OCI-LY7 (cell line): Measurements from ENCODE around the gene SMOC1. TPM values are rescaled to one million over a fixed set of nuclear protein-coding genes. Genes with fewer than 3 reads are reported as not detected.

ENCODE experiments used
- BruUV-seq: library from RNA; stranded (reverse); fragments of 400-500 nt; replicated peaks from 2 replicates; lab custom pipeline; 2021; lab: Mats Ljungman, UMichigan
- CTCF ChIA-PET: fragments of 300-600 bp; sonication (Branson Sonifier 250); formaldehyde crosslinking; loops from one replicate; lab custom pipeline; 2022; ENCODE audit warnings: antibody characterized with exemption; ENCODE audit not compliant: unreplicated experiment; lab: Charles Lee
- POLR2A ChIA-PET: fragments of 300-600 bp; sonication (Branson Sonifier 250); formaldehyde crosslinking; loops from one replicate; lab custom pipeline; 2022; ENCODE audit warnings: antibody characterized with exemption; lab: Charles Lee
- DNase-seq: peaks from one replicate; pipeline ENCODE4 v3.0.0-alpha.2; 2015; ENCODE audit warnings: low spot score
- H2AFZ ChIP-seq: fragments of 200-600 bp; sonication (generic), shearing (Covaris generic); 2 replicates; pipeline ENCODE4 v1.6.1; 2014; ENCODE audit warnings: mild to moderate bottlenecking, antibody characterized with exemption, low read length, moderate library complexity
- H3K27ac ChIP-seq: fragments of 200-600 bp; sonication (generic); 2 replicates; pipeline ENCODE4 v1.5.1; 2014; ENCODE audit warnings: mixed run types, low read depth, mild to moderate bottlenecking, moderate library complexity, low read length, inconsistent platforms; ENCODE audit not compliant: poor library complexity, severe bottlenecking
- H3K36me3 ChIP-seq: fragments of 200-600 bp; sonication (generic); 2 replicates; pipeline ENCODE4 v1.6.1; 2014; ENCODE audit warnings: mild to moderate bottlenecking, antibody characterized with exemption, low read length, moderate library complexity, mixed read lengths; ENCODE audit not compliant: insufficient read depth
- H3K4me1 ChIP-seq: fragments of 200-600 bp; sonication (generic); 2 replicates; pipeline ENCODE4 v1.5.1; 2014; ENCODE audit warnings: mild to moderate bottlenecking, low read length; ENCODE audit not compliant: insufficient read depth, poor library complexity, severe bottlenecking
- H3K4me2 ChIP-seq: fragments of 200-600 bp; sonication (generic); 2 replicates; pipeline ENCODE4 v1.6.1; 2014; ENCODE audit warnings: mild to moderate bottlenecking, low read length
- H3K4me3 ChIP-seq: fragments of 200-600 bp; sonication (generic); 2 replicates; pipeline ENCODE4 v1.5.1; 2014; ENCODE audit warnings: mild to moderate bottlenecking, low read depth, low read length; ENCODE audit not compliant: poor library complexity, severe bottlenecking
- H3K79me2 ChIP-seq: fragments of 200-600 bp; sonication (generic); 2 replicates; pipeline ENCODE4 v1.6.1; 2016; ENCODE audit warnings: low read depth, mild to moderate bottlenecking, low read length, moderate library complexity, mixed read lengths; ENCODE audit not compliant: insufficient read depth
- H3K9me2 ChIP-seq: fragments of 200-600 bp; sonication (generic); 2 replicates; pipeline ENCODE4 v1.6.1; 2016; ENCODE audit warnings: mild to moderate bottlenecking, low read length, mixed read lengths; ENCODE audit not compliant: insufficient read depth
- H3K9me3 ChIP-seq: fragments of 200-600 bp; sonication (generic); 2 replicates; pipeline ENCODE4 v1.6.1; 2014; ENCODE audit warnings: mild to moderate bottlenecking, mixed run types, low read length, mixed read lengths
- H4K20me1 ChIP-seq: fragments of 200-600 bp; sonication (generic); 2 replicates; pipeline ENCODE4 v1.6.1; 2014; ENCODE audit warnings: mild to moderate bottlenecking, antibody characterized with exemption, low read length, moderate library complexity, mixed read lengths; ENCODE audit not compliant: insufficient read depth
- EZH2phosphoT487 ChIP-seq: fragments of 200-600 bp; sonication (generic); IDR thresholded peaks from 2 replicates; pipeline ENCODE4 v1.6.1; 2018; ENCODE audit warnings: low read depth, borderline replicate concordance, mild to moderate bottlenecking, mixed run types, antibody characterized with exemption, low read length, moderate library complexity, mixed read lengths
- intact Hi-C: fragments of 100-400 bp; cut with micrococcal nuclease; formaldehyde crosslinking; loops from one replicate; pipeline ENCODE4 v1.10.0; 2022; ENCODE audit not compliant: unreplicated experiment
- total RNA-seq, 2 experiments: library from RNA; depleted of rRNA in 1 of 2; stranded (reverse); fragments of >200 nt in 1 of 2; shearing (Covaris generic) in 1 of 2; gene quantifications; 2 replicates each; pipeline ENCODE4 v1.2.3, GENCODE V29; 2014 to 2022
- TF ChIP-seq, protein P1 (sequence below): fragments of 200-600 bp; sonication (generic); conservative IDR thresholded peaks from 2 replicates; pipeline ENCODE4 v1.5.1; 2014; ENCODE audit warnings: mild to moderate bottlenecking, antibody characterized with exemption, low read length, moderate library complexity, mixed read lengths

Gene SMOC1
- total RNA-seq, 2 experiments from 2014 or later, result not detected

DNA sequence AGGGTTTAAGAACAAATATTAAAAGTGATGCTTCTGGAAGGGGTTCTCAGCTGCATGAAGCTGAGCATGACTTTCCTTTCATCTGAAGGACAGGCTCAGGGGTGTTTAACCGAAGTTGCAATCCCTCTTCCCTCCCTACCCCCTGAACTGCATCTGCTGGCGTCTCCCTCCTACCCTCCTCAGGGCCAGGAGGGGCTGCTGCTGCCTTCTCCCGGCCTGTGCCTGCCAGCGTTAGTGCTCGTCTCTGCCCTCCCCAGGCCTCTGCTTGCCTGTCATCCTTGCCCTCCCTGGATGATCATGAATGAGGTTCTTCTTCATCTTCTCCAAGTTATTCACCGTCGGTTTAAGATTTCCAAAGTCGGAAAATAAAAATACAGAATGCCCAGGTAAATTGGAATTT is 12.2 kb downstream of the SMOC1 start:
- BruUV-seq, result no TSS peak
- TF ChIP-seq, protein P1, sequence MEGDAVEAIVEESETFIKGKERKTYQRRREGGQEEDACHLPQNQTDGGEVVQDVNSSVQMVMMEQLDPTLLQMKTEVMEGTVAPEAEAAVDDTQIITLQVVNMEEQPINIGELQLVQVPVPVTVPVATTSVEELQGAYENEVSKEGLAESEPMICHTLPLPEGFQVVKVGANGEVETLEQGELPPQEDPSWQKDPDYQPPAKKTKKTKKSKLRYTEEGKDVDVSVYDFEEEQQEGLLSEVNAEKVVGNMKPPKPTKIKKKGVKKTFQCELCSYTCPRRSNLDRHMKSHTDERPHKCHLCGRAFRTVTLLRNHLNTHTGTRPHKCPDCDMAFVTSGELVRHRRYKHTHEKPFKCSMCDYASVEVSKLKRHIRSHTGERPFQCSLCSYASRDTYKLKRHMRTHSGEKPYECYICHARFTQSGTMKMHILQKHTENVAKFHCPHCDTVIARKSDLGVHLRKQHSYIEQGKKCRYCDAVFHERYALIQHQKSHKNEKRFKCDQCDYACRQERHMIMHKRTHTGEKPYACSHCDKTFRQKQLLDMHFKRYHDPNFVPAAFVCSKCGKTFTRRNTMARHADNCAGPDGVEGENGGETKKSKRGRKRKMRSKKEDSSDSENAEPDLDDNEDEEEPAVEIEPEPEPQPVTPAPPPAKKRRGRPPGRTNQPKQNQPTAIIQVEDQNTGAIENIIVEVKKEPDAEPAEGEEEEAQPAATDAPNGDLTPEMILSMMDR, result no peak
- TF ChIP-seq EZH2phosphoT487, result no peak

DNA sequence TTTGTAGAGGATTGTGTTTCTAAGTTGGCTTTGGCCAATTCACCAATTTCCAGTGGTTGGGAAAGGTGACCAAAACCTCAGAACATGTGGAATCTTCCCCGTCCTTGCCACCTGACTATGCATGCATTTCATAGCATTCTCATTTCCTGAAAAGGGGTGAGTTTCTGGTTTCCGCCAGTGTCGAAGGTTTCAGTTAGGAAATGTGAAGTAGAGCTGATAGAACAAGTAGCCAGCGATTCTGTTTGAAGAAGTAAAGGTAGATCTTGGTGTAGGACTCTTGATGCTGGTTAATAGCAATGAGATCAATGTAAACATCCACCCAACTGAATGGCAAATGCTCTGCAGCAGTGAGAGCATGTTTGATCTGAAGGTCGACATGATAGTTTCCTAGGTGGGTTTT is 15.9 kb downstream of the SMOC1 start:
- no peaks in the 10 kb centered on the region for H3K4me1 ChIP-seq
- no peak for TF ChIP-seq EZH2phosphoT487
- TF ChIP-seq, protein P1, result no peak
- H4K20me1 ChIP-seq, result no peaks in the 10 kb centered on the region
- H3K9me2 ChIP-seq, result no peaks in the 10 kb centered on the region
- no peak overlapping the region for H3K27ac ChIP-seq
- H3K4me2 ChIP-seq, result no peak overlapping the region
- CTCF ChIA-PET, result no interaction called here
- no peaks in the 10 kb centered on the region for H3K9me3 ChIP-seq
- no peaks in the 10 kb centered on the region for H3K79me2 ChIP-seq
- H2AFZ ChIP-seq, result no peak overlapping the region
- no peaks in the 10 kb centered on the region for H3K36me3 ChIP-seq
- DNase-seq, result no peak
- BruUV-seq, result no TSS peak
- no peak overlapping the region for H3K4me3 ChIP-seq
- intact Hi-C loops, result no loop called here
- POLR2A ChIA-PET, result no interaction called here

More for the DNA sequence above, 12.2 kb downstream of the SMOC1 start:
- Histone ChIP-seq H3K9me2 (no peaks in the 10 kb centered on the region), H2AFZ (no peak overlapping the region), H4K20me1 (no peaks in the 10 kb centered on the region), H3K4me3 (no peak overlapping the region), H3K36me3 (no peaks in the 10 kb centered on the region), H3K4me1 (no peaks in the 10 kb centered on the region), H3K27ac (no peak overlapping the region), H3K9me3 (no peaks in the 10 kb centered on the region), H3K79me2 (no peaks in the 10 kb centered on the region), H3K4me2 (no peak overlapping the region)
- DNase-seq, result no peak
- intact Hi-C loops, result no loop called here
- ChIA-PET CTCF (no interaction called here), POLR2A (no interaction called here)

DNA sequence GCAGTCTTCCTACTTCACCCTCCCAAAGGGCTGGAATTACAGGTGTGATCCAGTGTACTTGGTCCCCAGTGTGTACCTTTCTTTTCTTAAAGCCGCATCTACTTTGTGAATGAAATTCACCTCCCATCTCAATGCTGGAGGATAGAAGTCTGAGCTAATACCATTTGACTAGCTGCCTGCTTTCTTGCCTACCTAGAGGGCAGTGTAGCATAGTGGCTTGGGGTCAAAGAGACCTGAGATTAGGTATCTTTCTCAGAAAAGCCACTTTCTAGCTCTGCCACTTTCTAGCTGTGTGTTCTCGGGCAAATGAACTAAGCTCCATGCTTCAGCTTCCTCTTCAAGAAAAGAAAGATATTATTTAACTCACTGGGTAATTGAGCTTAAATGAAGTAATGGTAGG is 16.9 kb downstream of the SMOC1 start:
- no peaks in the 10 kb centered on the region for H4K20me1 ChIP-seq
- no peak overlapping the region for H3K27ac ChIP-seq
- CTCF ChIA-PET, result no interaction called here
- intact Hi-C loops, result no loop called here
- no peaks in the 10 kb centered on the region for H3K9me3 ChIP-seq
- H3K36me3 ChIP-seq, result no peaks in the 10 kb centered on the region
- no peak for DNase-seq
- POLR2A ChIA-PET, result interaction anchor here (0.6 kb wide), 1 partner anchor 1614 kb away, joined by 3 read pairs; no protein-coding TSS in a partner anchor
- H3K4me3 ChIP-seq, result no peak overlapping the region
- H3K4me1 ChIP-seq, result no peaks in the 10 kb centered on the region
- no peaks in the 10 kb centered on the region for H3K79me2 ChIP-seq
- no peak overlapping the region for H3K4me2 ChIP-seq
- TF ChIP-seq, protein P1, result no peak
- no peak for TF ChIP-seq EZH2phosphoT487
- H2AFZ ChIP-seq, result no peak overlapping the region
- H3K9me2 ChIP-seq, result no peaks in the 10 kb centered on the region
- BruUV-seq, result no TSS peak
